SK-N-MC (cell line): Measurements from ENCODE around the gene DIAPH2.
"Not testable (repeated sequence)": the region's sequence is repeated elsewhere in the genome, so short reads cannot be mapped to it uniquely, and the experiment has no call there.

Source experiments
- DNase-seq: peaks from one replicate; pipeline ENCODE4 v3.0.0-alpha.2; 2011; ENCODE audit warnings: low read depth, low spot score
- H3K27ac ChIP-seq: fragments of 200-600 bp; sonication (generic); 2 replicates; pipeline ENCODE4 v1.5.1; 2016; ENCODE audit warnings: mixed run types
- H3K36me3 ChIP-seq: fragments of 200-600 bp; sonication (generic); 2 replicates; pipeline ENCODE4 v1.6.1; 2017; ENCODE audit warnings: antibody characterized with exemption, low read length, mixed read lengths; ENCODE audit not compliant: insufficient read depth
- H3K4me3 ChIP-seq: fragments of 200-600 bp; sonication (generic); 2 replicates; pipeline ENCODE4 v1.5.1; 2016
- H3K9ac ChIP-seq: fragments of 200-600 bp; sonication (generic); 2 replicates; pipeline ENCODE4 v1.8.0; 2017; ENCODE audit warnings: mixed run types, mixed read lengths; ENCODE audit not compliant: insufficient read length
- H3K9me3 ChIP-seq: fragments of 200-600 bp; sonication (generic); 2 replicates; pipeline ENCODE4 v1.6.1; 2017; ENCODE audit warnings: low read depth, mild to moderate bottlenecking, antibody characterized with exemption, low read length, moderate library complexity, mixed read lengths
- EZH2 ChIP-seq: fragments of 200-600 bp; sonication (generic); IDR thresholded peaks from one replicate; pipeline ENCODE4 v1.6.1; 2017; ENCODE audit warnings: antibody characterized with exemption
- FOXP2 ChIP-seq: optimal IDR thresholded peaks from 2 replicates; pipeline ENCODE3; 2011; ENCODE audit warnings: mild to moderate bottlenecking, moderate library complexity; ENCODE audit not compliant: insufficient read depth; ENCODE audit errors: extremely low read length, control extremely low read depth
- POLR2AphosphoS5 ChIP-seq: IDR thresholded peaks from 2 replicates; pipeline ENCODE4 v1.6.1; 2012; ENCODE audit warnings: mild to moderate bottlenecking, low read depth, low read length, borderline replicate concordance

Gene DIAPH2

GRCh38 chrX:96729868-96730643 is 45.4 kb downstream of the DIAPH2 start:
- Histone ChIP-seq H3K27ac (no peak overlapping the region), H3K36me3 (no peaks in the 10 kb centered on the region), H3K4me3 (no peak overlapping the region), H3K9ac (no peak overlapping the region), H3K9me3 (no peaks in the 10 kb centered on the region)
- TF ChIP-seq EZH2, result no peak
- TF ChIP-seq FOXP2, result no peak
- no peak for TF ChIP-seq POLR2AphosphoS5
- no peak for DNase-seq

- not testable (repeated sequence) for H3K36me3 ChIP-seq, DNase-seq, H3K9me3 ChIP-seq, H3K27ac ChIP-seq, H3K9ac ChIP-seq, H3K4me3 ChIP-seq
These were observed 46.4 kb downstream of the DIAPH2 start for GRCh38 chrX:96731000-96731399.

GRCh38 chrX:96743367-96744073 is 58.9 kb downstream of the DIAPH2 start:
- Histone ChIP-seq H3K4me3 (no peak overlapping the region), H3K36me3 (no peaks in the 10 kb centered on the region), H3K27ac (no peak overlapping the region), H3K9me3 (no peaks in the 10 kb centered on the region), H3K9ac (no peak overlapping the region)
- DNase-seq, result no peak
- TF ChIP-seq POLR2AphosphoS5 (no peak), EZH2 (no peak), FOXP2 (no peak)

GRCh38 chrX:96752781-96753180 is 68.1 kb downstream of the DIAPH2 start:
- Histone ChIP-seq H3K27ac (no peak overlapping the region), H3K36me3 (no peaks in the 10 kb centered on the region), H3K4me3 (no peak overlapping the region), H3K9ac (no peak overlapping the region), H3K9me3 (no peaks in the 10 kb centered on the region)
- DNase-seq, result no peak
- TF ChIP-seq FOXP2 (no peak), POLR2AphosphoS5 (no peak), EZH2 (no peak)

GRCh38 chrX:96753230-96753629 is 68.6 kb downstream of the DIAPH2 start:
- Histone ChIP-seq H3K9ac (no peak overlapping the region), H3K36me3 (no peaks in the 10 kb centered on the region), H3K4me3 (no peak overlapping the region), H3K27ac (no peak overlapping the region), H3K9me3 (no peaks in the 10 kb centered on the region)
- TF ChIP-seq POLR2AphosphoS5, result no peak
- TF ChIP-seq FOXP2, result no peak
- TF ChIP-seq EZH2, result no peak
- DNase-seq, result no peak

- TF ChIP-seq POLR2AphosphoS5 (no peak), FOXP2 (no peak), EZH2 (no peak)
- H3K36me3 ChIP-seq, result no peaks in the 10 kb centered on the region
- H3K4me3 ChIP-seq, result no peak overlapping the region
- no peak for DNase-seq
- no peak overlapping the region for H3K27ac ChIP-seq
- no peak overlapping the region for H3K9ac ChIP-seq
- no peaks in the 10 kb centered on the region for H3K9me3 ChIP-seq
These were observed 71.8 kb downstream of the DIAPH2 start for GRCh38 chrX:96756491-96756890.

GRCh38 chrX:96761566-96761965 is 76.9 kb downstream of the DIAPH2 start:
- Histone ChIP-seq H3K36me3 (no peaks in the 10 kb centered on the region), H3K4me3 (no peak overlapping the region), H3K9me3 (no peaks in the 10 kb centered on the region), H3K9ac (no peak overlapping the region), H3K27ac (no peak overlapping the region)
- DNase-seq, result no peak
- TF ChIP-seq FOXP2 (no peak), EZH2 (no peak), POLR2AphosphoS5 (no peak)

- Histone ChIP-seq H3K9ac (no peak overlapping the region), H3K4me3 (no peak overlapping the region), H3K36me3 (no peaks in the 10 kb centered on the region), H3K9me3 (no peaks in the 10 kb centered on the region), H3K27ac (no peak overlapping the region)
- no peak for DNase-seq
- TF ChIP-seq EZH2 (no peak), POLR2AphosphoS5 (no peak), FOXP2 (no peak)
These were observed 79.0 kb downstream of the DIAPH2 start for GRCh38 chrX:96763608-96764007.
